HG03439 (cell line): Measurements from ENCODE around the gene UGT2A1.

ENCODE experiments used
- ATAC-seq: cut with Tn5 transposase; IDR thresholded peaks from one replicate; pipeline ENCODE4 v1.9.1; 2021; ENCODE audit warnings: mild to moderate bottlenecking, moderate library complexity; ENCODE audit not compliant: unreplicated experiment

The UGT2A1 gene

GRCh38 chr4:69591364-69591763 lies 61.7 kb downstream of the UGT2A1 start:
- no peak for ATAC-seq

- no peak for ATAC-seq
Measured at GRCh38 chr4:69589884-69590283, 63.2 kb downstream of the UGT2A1 start.

- ATAC-seq: no peak
Measured at GRCh38 chr4:69584135-69584534, 68.9 kb downstream of the UGT2A1 start.

- ATAC-seq: no peak
Measured at GRCh38 chr4:69583543-69583942, 69.5 kb downstream of the UGT2A1 start.

GRCh38 chr4:69577245-69577644 lies 75.8 kb downstream of the UGT2A1 start:
- ATAC-seq: no peak

GRCh38 chr4:69576251-69576877 lies 76.7 kb downstream of the UGT2A1 start:
- ATAC-seq: no peak

GRCh38 chr4:69568787-69569186 lies 84.3 kb downstream of the UGT2A1 start:
- ATAC-seq: no peak

- no peak for ATAC-seq
Measured at GRCh38 chr4:69563424-69563823, 89.6 kb downstream of the UGT2A1 start.

- no peak for ATAC-seq
Measured at GRCh38 chr4:69549651-69550050, 103.4 kb downstream of the UGT2A1 start.

- no peak for ATAC-seq
Measured at GRCh38 chr4:69546134-69546765, 106.8 kb downstream of the UGT2A1 start.
